ENCODE data around the gene SLC2A5.
"Not testable (repeated sequence)": the region's sequence is repeated elsewhere in the genome, so short reads cannot be mapped to it uniquely, and the experiment has no call there.

Gene SLC2A5

GRCh38 chr1:9069326-9070100, at the start of gene SLC2A5:
Gene SLC2A5 (minus strand): TSS chr1:9069635. CDS start chr1:9069536, 99 bp downstream.
- DNase-seq (ENCODE audit: low read depth) = no peak

- DNase-seq (ENCODE audit: low read depth) = no peak
These were observed 48.8 kb upstream of the SLC2A5 start for GRCh38 chr1:9118186-9118585.

GRCh38 chr1:9115351-9116205, 46.1 kb upstream of the SLC2A5 start:
- no peak for DNase-seq (ENCODE audit: low read depth)

GRCh38 chr1:9112961-9113880, 43.8 kb upstream of the SLC2A5 start:
- DNase-seq (ENCODE audit: low read depth) = no peak

- no peak for DNase-seq (ENCODE audit: low read depth)
These were observed 42.5 kb upstream of the SLC2A5 start for GRCh38 chr1:9111957-9112356.

GRCh38 chr1:9111357-9111691, 41.9 kb upstream of the SLC2A5 start:
- no peak for DNase-seq (ENCODE audit: low read depth)

GRCh38 chr1:9110669-9111356, 41.4 kb upstream of the SLC2A5 start:
- DNase-seq (ENCODE audit: low read depth) = no peak

GRCh38 chr1:9108056-9108665, 38.7 kb upstream of the SLC2A5 start:
- DNase-seq (ENCODE audit: low read depth) = no peak

GRCh38 chr1:9107136-9107535, 37.7 kb upstream of the SLC2A5 start:
- no peak for DNase-seq (ENCODE audit: low read depth)

- DNase-seq (ENCODE audit: low read depth) = no peak
These were observed 36.9 kb upstream of the SLC2A5 start for GRCh38 chr1:9106286-9106685.

- no peak for DNase-seq (ENCODE audit: low read depth)
These were observed 36.0 kb upstream of the SLC2A5 start for GRCh38 chr1:9105336-9105867.

- no peak for DNase-seq (ENCODE audit: low read depth)
These were observed 32.2 kb upstream of the SLC2A5 start for GRCh38 chr1:9101510-9102146.

GRCh38 chr1:9100471-9101043, 31.1 kb upstream of the SLC2A5 start:
- no peak for DNase-seq (ENCODE audit: low read depth)

- DNase-seq (ENCODE audit: low read depth) = no peak
These were observed 30.1 kb upstream of the SLC2A5 start for GRCh38 chr1:9099555-9099954.

GRCh38 chr1:9097947-9098705, 28.7 kb upstream of the SLC2A5 start:
- no peak for DNase-seq (ENCODE audit: low read depth)

GRCh38 chr1:9095818-9096217, 26.4 kb upstream of the SLC2A5 start:
- no peak for DNase-seq (ENCODE audit: low read depth)

- DNase-seq (ENCODE audit: low read depth) = not testable (repeated sequence)
These were observed 24.7 kb upstream of the SLC2A5 start for GRCh38 chr1:9093996-9094595.

GRCh38 chr1:9093581-9093980, 24.1 kb upstream of the SLC2A5 start:
- no peak for DNase-seq (ENCODE audit: low read depth)

- no peak for DNase-seq (ENCODE audit: low read depth)
These were observed 23.7 kb upstream of the SLC2A5 start for GRCh38 chr1:9093091-9093490.
